HUES64 (cell line): ENCODE results near the gene LRBA.

Source experiments
- H3K27ac ChIP-seq: 2 replicates; pipeline ENCODE4 v1.7.0; 2013; ENCODE audit warnings: low read depth, low read length, inconsistent platforms
- H3K27me3 ChIP-seq: 2 replicates; pipeline ENCODE4 v1.6.1; 2013; ENCODE audit warnings: mild to moderate bottlenecking, low read length; ENCODE audit not compliant: insufficient read depth
- H3K36me3 ChIP-seq: 2 replicates; pipeline ENCODE4 v1.6.1; 2013; ENCODE audit warnings: mild to moderate bottlenecking, low read length; ENCODE audit not compliant: insufficient read depth
- H3K4me1 ChIP-seq: 2 replicates; pipeline ENCODE4 v1.6.1; 2013; ENCODE audit warnings: mild to moderate bottlenecking, low read length, moderate library complexity; ENCODE audit not compliant: insufficient read depth
- H3K4me3 ChIP-seq: 2 replicates; pipeline ENCODE4 v1.5.1; 2013; ENCODE audit warnings: mild to moderate bottlenecking, low read length, moderate library complexity
- H3K9ac ChIP-seq: 2 replicates; pipeline ENCODE4 v1.6.1; 2013; ENCODE audit warnings: mild to moderate bottlenecking, low read depth, low read length
- H3K9me3 ChIP-seq: 2 replicates; pipeline ENCODE4 v1.6.1; 2013; ENCODE audit warnings: low read depth, low read length; ENCODE audit not compliant: insufficient read depth
- WGBS: fragments of 150-250, 120-280 bp; methylation state at CpG from one replicate; pipeline ENCODE4 v1.1.7; 2013; ENCODE audit warnings: missing lambda C conversion rate; 5-methylcytosine and 5-hydroxymethylcytosine counted together

The LRBA gene

DNA sequence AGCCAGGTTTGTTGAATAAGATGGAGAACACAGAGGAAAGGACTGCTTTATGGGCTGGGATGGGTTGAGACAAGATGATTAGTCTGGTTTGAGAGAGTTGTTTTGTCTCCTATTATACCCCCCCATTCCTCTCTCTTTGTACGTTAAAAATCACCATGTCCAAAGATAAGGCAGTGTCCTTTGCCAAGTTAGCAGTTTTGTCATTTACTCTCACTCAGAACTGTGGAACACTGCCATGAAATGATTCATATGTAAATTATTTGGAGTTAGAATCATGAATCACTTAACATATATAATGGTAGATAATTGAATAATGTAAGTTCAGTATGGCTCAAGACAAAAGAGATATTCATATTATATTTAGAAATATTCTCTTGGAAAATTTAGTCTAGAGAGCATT, 785.6 kb downstream of the LRBA start:
- H3K9me3 ChIP-seq = no peaks in the 10 kb centered on the region
- H3K27me3 ChIP-seq = no peaks in the 10 kb centered on the region
- no peak overlapping the region for H3K27ac ChIP-seq
- WGBS = no CpG with 5 or more reads among the region's 1 CpG
- peaks cover 27% of the 10 kb centered on the region for H3K4me1 ChIP-seq
- H3K4me3 ChIP-seq = no peak overlapping the region
- H3K36me3 ChIP-seq = no peaks in the 10 kb centered on the region
- no peak overlapping the region for H3K9ac ChIP-seq

DNA sequence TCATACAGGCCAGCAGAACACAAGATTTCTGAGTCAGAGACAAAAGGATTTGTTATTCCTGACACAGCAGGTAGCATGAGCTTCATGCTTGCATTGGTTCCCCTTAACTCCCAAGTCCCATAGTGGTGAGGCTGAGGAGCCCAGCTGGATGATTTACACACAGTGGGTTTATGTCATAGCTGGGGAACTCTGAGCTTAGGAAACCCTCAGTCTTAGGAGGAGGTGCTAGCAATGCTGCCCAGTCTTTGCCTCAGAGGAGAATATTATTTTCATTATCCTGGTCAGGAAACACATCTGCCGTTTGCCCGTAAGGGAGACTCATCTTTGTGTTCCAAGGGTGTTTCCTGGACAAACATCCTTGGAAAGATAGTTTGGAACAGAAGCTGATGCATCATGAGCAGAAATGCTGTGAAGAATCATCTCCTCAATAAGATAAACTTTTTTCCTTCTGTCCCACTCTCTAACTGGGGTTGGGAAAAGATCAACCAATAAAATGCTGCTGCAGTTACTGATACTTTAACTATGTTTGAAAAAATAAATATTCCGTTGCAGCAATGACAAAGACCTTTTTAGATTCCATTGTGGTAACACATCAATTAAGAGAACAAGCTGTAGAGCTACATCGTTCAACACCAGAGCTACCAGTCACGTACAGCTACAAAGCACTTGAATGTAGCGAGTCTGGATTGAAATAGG, 790.0 kb downstream of the LRBA start:
- no peaks in the 10 kb centered on the region for H3K9me3 ChIP-seq
- no peaks in the 10 kb centered on the region for H3K36me3 ChIP-seq
- peaks cover 21% of the 10 kb centered on the region for H3K4me1 ChIP-seq
- no peaks in the 10 kb centered on the region for H3K27me3 ChIP-seq
- no peak overlapping the region for H3K4me3 ChIP-seq
- H3K27ac ChIP-seq = peak overlapping the region; percentile 43; the same call in 1 of the 2 replicates
- WGBS = 90% methylated on average over 5 of the region's 6 CpGs
- H3K9ac ChIP-seq = no peak overlapping the region

GRCh38 chr4:150219841-150220240, 795.2 kb downstream of the LRBA start:
- H3K9me3 ChIP-seq = no peaks in the 10 kb centered on the region
- H3K36me3 ChIP-seq = no peaks in the 10 kb centered on the region
- H3K27me3 ChIP-seq = no peaks in the 10 kb centered on the region
- no peak overlapping the region for H3K4me3 ChIP-seq
- no peak overlapping the region for H3K9ac ChIP-seq
- WGBS = 93% methylated on average over 4 of the region's 4 CpGs
- no peak overlapping the region for H3K27ac ChIP-seq
- peaks cover 21% of the 10 kb centered on the region for H3K4me1 ChIP-seq

DNA sequence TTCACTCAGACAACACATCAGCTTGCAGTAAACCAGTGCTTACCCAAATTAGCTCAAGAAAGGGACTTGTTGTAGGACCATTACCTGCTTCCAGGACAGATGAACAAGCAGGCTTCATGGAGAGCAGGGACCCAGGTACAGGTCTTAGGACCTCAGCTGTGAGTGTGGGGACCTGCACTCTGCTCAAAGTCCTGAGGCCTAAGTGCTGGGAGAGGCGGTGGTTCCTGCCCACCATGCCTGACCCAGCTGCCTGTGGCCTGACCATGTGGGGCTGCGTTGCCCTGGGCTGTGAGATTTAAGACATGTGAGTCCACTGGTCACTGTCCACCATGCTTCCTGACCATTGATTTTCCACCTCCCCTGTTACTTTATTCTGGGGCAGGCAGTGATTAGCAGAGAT, 796.6 kb downstream of the LRBA start:
- Histone ChIP-seq H3K9ac (no peak overlapping the region), H3K36me3 (no peaks in the 10 kb centered on the region), H3K27ac (no peak overlapping the region), H3K9me3 (no peaks in the 10 kb centered on the region), H3K4me3 (no peak overlapping the region), H3K27me3 (no peaks in the 10 kb centered on the region), H3K4me1 (peaks cover 15% of the 10 kb centered on the region)
- 86% methylated on average over 2 of the region's 2 CpGs for WGBS

DNA sequence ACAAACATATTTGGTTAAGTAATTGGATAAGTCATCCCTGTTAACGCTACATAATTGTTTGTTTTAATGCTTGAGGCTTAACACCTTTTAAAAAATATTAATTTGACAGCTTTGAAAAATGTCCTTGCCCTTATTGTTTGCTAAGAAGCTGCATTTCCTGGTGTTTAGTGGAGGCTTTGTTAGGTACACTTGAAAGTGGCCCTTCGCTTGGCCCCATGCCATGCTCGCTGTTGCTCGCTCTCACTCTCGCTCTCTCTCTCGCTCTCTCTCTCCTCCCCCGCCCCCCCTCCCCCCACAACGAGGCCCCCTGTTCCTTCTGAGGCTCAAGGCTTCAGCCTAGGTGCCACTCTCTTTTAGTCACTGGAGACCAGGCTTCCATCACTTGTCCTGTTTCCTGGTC, 797.3 kb downstream of the LRBA start:
- H3K4me1 ChIP-seq = peaks cover 15% of the 10 kb centered on the region
- no peak overlapping the region for H3K27ac ChIP-seq
- no peaks in the 10 kb centered on the region for H3K27me3 ChIP-seq
- H3K4me3 ChIP-seq = no peak overlapping the region
- 82% methylated on average over 7 of the region's 8 CpGs for WGBS
- H3K36me3 ChIP-seq = no peaks in the 10 kb centered on the region
- no peaks in the 10 kb centered on the region for H3K9me3 ChIP-seq
- no peak overlapping the region for H3K9ac ChIP-seq

DNA sequence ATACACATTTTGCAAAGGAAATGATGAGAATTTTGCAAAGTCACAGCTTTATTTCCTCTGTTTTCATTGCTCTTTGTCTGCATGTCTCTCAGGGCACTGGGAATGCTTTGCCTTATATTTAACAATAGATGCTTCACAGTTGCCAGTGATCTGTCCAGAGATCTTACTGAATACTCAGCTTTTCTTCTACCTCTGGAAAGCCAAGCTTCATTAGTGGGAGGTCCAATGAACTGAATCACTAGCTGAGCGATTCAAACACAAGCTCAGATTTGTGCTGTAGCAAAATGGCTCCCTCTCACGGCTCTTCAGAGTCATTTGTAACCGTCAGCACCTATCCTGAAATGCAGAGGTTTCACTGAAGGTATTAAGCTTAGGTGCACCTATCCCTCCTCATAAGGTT, 797.9 kb downstream of the LRBA start:
- Histone ChIP-seq H3K4me3 (no peak overlapping the region), H3K4me1 (peaks cover 15% of the 10 kb centered on the region), H3K9me3 (no peaks in the 10 kb centered on the region), H3K9ac (no peak overlapping the region), H3K27ac (no peak overlapping the region), H3K36me3 (no peaks in the 10 kb centered on the region), H3K27me3 (no peaks in the 10 kb centered on the region)
- WGBS = 56% methylated on average over 3 of the region's 3 CpGs

DNA sequence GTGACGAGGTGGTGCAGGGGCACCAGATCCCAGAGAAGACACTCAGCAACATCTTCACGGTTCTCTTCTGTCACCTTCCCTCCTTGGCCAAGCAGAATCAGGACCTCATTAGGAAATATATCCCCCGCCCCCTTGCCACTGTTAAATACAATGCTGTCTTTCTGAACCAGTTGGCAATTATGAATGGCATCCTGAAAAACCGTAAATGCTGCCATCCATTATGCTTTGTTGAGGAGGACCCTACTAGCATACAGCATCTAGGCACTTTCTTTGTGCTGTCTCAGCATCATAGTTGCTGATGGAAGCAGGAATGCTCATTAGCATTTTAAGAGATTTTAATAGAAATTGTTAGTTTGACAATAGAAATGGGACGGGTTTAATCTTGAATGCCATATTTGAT, 798.4 kb downstream of the LRBA start:
- Histone ChIP-seq H3K36me3 (no peaks in the 10 kb centered on the region), H3K9me3 (no peaks in the 10 kb centered on the region), H3K4me3 (no peak overlapping the region), H3K27me3 (no peaks in the 10 kb centered on the region), H3K4me1 (peaks cover 15% of the 10 kb centered on the region), H3K9ac (no peak overlapping the region), H3K27ac (no peak overlapping the region)
- 94% methylated on average over 5 of the region's 5 CpGs for WGBS

DNA sequence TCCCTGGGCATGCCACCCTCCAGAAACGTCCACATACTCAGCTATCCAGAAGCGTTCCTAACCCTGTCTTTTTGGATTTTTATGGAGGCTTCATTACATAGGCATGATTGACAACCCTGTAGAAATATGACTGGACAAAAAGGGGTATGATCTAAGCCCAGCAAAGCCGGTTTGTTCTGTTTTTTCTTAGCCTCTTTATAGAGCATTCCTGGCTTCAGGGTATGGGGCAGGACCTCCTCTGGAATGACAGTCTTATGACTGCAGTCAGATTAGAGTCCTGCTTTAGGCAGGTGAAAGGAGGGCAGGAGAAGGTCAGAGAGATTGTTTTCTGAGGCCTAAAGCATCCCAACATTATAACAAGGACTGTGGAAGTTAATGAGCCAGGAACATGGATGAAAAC, 799.5 kb downstream of the LRBA start:
- Histone ChIP-seq H3K9ac (no peak overlapping the region), H3K27me3 (no peaks in the 10 kb centered on the region), H3K4me3 (no peak overlapping the region), H3K27ac (no peak overlapping the region), H3K36me3 (no peaks in the 10 kb centered on the region), H3K4me1 (peaks cover 15% of the 10 kb centered on the region), H3K9me3 (no peaks in the 10 kb centered on the region)
- 92% methylated on average over 3 of the region's 3 CpGs for WGBS
